HG03354 (cell line): ENCODE measurements around the gene CEP128.

Experiments used
- ATAC-seq: cut with Tn5 transposase; IDR thresholded peaks from one replicate; pipeline ENCODE4 v1.9.1; 2021; ENCODE audit warnings: mild to moderate bottlenecking; ENCODE audit not compliant: unreplicated experiment, poor library complexity, severe bottlenecking

Gene CEP128

GRCh38 chr14:80705241-80705980 is 236.1 kb downstream of the CEP128 start:
- no peak for ATAC-seq

GRCh38 chr14:80700601-80701000 is 240.9 kb downstream of the CEP128 start:
- ATAC-seq, result no peak

GRCh38 chr14:80699861-80700260 is 241.7 kb downstream of the CEP128 start:
- no peak for ATAC-seq

- ATAC-seq, result no peak
These were observed 242.6 kb downstream of the CEP128 start for GRCh38 chr14:80698974-80699373.

GRCh38 chr14:80695869-80696268 is 245.7 kb downstream of the CEP128 start:
- ATAC-seq, result peak; percentile 56

GRCh38 chr14:80692903-80693302 is 248.6 kb downstream of the CEP128 start:
- ATAC-seq, result no peak

GRCh38 chr14:80681651-80682050 is 259.9 kb downstream of the CEP128 start:
- no peak for ATAC-seq

- no peak for ATAC-seq
These were observed 262.3 kb downstream of the CEP128 start for GRCh38 chr14:80679273-80679672.

GRCh38 chr14:80678436-80678835 is 263.1 kb downstream of the CEP128 start:
- ATAC-seq, result no peak

- ATAC-seq, result no peak
These were observed 272.1 kb downstream of the CEP128 start for GRCh38 chr14:80669426-80669825.

GRCh38 chr14:80664576-80664975 is 277.0 kb downstream of the CEP128 start:
- ATAC-seq, result no peak

GRCh38 chr14:80663541-80663940 is 278.0 kb downstream of the CEP128 start:
- no peak for ATAC-seq

- no peak for ATAC-seq
These were observed 281.8 kb downstream of the CEP128 start for GRCh38 chr14:80659783-80660182.

GRCh38 chr14:80658733-80659132 is 282.8 kb downstream of the CEP128 start:
- no peak for ATAC-seq

- ATAC-seq, result no peak
These were observed 283.4 kb downstream of the CEP128 start for GRCh38 chr14:80658155-80658554.

GRCh38 chr14:80653956-80654355 is 287.6 kb downstream of the CEP128 start:
- ATAC-seq, result no peak

- no peak for ATAC-seq
These were observed 295.7 kb downstream of the CEP128 start for GRCh38 chr14:80645667-80646413.

GRCh38 chr14:80644826-80645225 is 296.7 kb downstream of the CEP128 start:
- no peak for ATAC-seq

- no peak for ATAC-seq
These were observed 302.7 kb downstream of the CEP128 start for GRCh38 chr14:80638620-80639515.
